SK-N-SH (cell line): Measurements from ENCODE around the gene LMNB1. TPM values are rescaled to one million over a fixed set of nuclear protein-coding genes. Genes with fewer than 3 reads are reported as not detected.

Experiments used
- CTCF ChIA-PET: fragments of 300-600, 350-600 bp; formaldehyde crosslinking; extraction: SDS; loops from one replicate; lab custom pipeline; 2021; lab: Yijun Ruan, JAX
- POLR2A ChIA-PET: fragments of 350-600 bp; sonication (Branson Sonifier 250); formaldehyde crosslinking; extraction: SDS; loops from one replicate; lab custom pipeline; 2020; ENCODE audit warnings: antibody characterized with exemption, inconsistent platforms; lab: Yijun Ruan, JAX
- DNase-seq: peaks from one replicate; pipeline ENCODE4 v3.0.0; 2012
- H2AFZ ChIP-seq: fragments of 200-600 bp; sonication (generic); 2 replicates; pipeline ENCODE4 v1.8.1; 2016; ENCODE audit warnings: antibody characterized with exemption, mild to moderate bottlenecking, low read depth
- H3F3A ChIP-seq: fragments of 200-600 bp; sonication (generic); replicated peaks from 2 replicates; pipeline ENCODE3; 2016; ENCODE audit warnings: antibody characterized with exemption, mild to moderate bottlenecking; ENCODE audit not compliant: insufficient read depth
- H3K27ac ChIP-seq, 2 experiments: fragments of 200-500 bp in 1 of 2; fragments of 200-600 bp in 1 of 2; sonication (Bioruptor generic) in 1 of 2; sonication (generic), shearing (Covaris generic) in 1 of 2; 2 replicates each; pipeline versions ENCODE4 v1.5.1 to v1.6.1; 2014 to 2016; ENCODE audit warnings: low read depth in 2 of 2, inconsistent platforms in 1 of 2, low read length in 1 of 2, mild to moderate bottlenecking in 1 of 2, mixed read lengths in 1 of 2
- H3K27me3 ChIP-seq: fragments of 200-600 bp; sonication (generic), shearing (Covaris generic); 2 replicates; pipeline ENCODE4 v1.6.1; 2016; ENCODE audit warnings: mixed run types; ENCODE audit not compliant: insufficient read depth
- H3K36me3 ChIP-seq, 2 experiments: fragments of 200-500 bp in 1 of 2; fragments of 200-600 bp in 1 of 2; sonication (Bioruptor generic) in 1 of 2; sonication (generic) in 1 of 2; replicated peaks in 1 of 2; 2 replicates each; pipeline versions ENCODE3 to v1.5.1; 2014 to 2016; ENCODE audit warnings: low read length in 1 of 2, mild to moderate bottlenecking in 1 of 2; ENCODE audit not compliant: insufficient read depth in 2 of 2, control insufficient read depth in 1 of 2
- H3K4me1 ChIP-seq, 2 experiments: fragments of 200-500 bp in 1 of 2; fragments of 200-600 bp in 1 of 2; sonication (Bioruptor generic) in 1 of 2; sonication (generic), shearing (Covaris generic) in 1 of 2; 2 replicates each; pipeline versions ENCODE4 v1.5.1 to v1.6.1; 2014 to 2016; ENCODE audit warnings: low read depth in 1 of 2, low read length in 1 of 2, mixed run types in 1 of 2; ENCODE audit not compliant: insufficient read depth in 2 of 2, control insufficient read depth in 1 of 2
- H3K4me2 ChIP-seq: fragments of 200-600 bp; sonication (generic), shearing (Covaris generic); 2 replicates; pipeline ENCODE4 v1.6.1; 2017; ENCODE audit warnings: mixed run types
- H3K4me3 ChIP-seq, 2 experiments: fragments of 200-500 bp in 1 of 2; fragments of 200-600 bp in 1 of 2; sonication (Bioruptor generic) in 1 of 2; sonication (generic), shearing (Covaris generic) in 1 of 2; 2 replicates each; pipeline versions ENCODE4 v1.5.1 to v1.8.1; 2014 to 2016; ENCODE audit warnings: low read depth in 2 of 2, inconsistent platforms in 1 of 2, low read length in 1 of 2, mild to moderate bottlenecking in 1 of 2, mixed read lengths in 1 of 2, moderate library complexity in 1 of 2
- H3K79me2 ChIP-seq: fragments of 200-600 bp; sonication (generic); 2 replicates; pipeline ENCODE4 v1.8.1; 2017; ENCODE audit warnings: mild to moderate bottlenecking; ENCODE audit not compliant: insufficient read depth
- H3K9ac ChIP-seq: fragments of 200-600 bp; sonication (generic); 2 replicates; pipeline ENCODE4 v1.6.1; 2017; ENCODE audit warnings: mixed run types
- H3K9me2 ChIP-seq: fragments of 200-600 bp; sonication (generic); 2 replicates; pipeline ENCODE4 v1.6.1; 2017; ENCODE audit warnings: mixed run types
- H3K9me3 ChIP-seq: fragments of 200-600 bp; sonication (generic); 2 replicates; pipeline ENCODE4 v1.6.1; 2017; ENCODE audit warnings: mixed run types, mild to moderate bottlenecking, moderate library complexity
- H4K20me1 ChIP-seq: fragments of 200-600 bp; sonication (generic); 2 replicates; pipeline ENCODE4 v1.6.1; 2017; ENCODE audit warnings: mild to moderate bottlenecking, mixed run types; ENCODE audit not compliant: insufficient read depth
- CHD2 ChIP-seq: fragments of 150-350 bp; IDR thresholded peaks from 2 replicates; pipeline ENCODE4 v1.6.1; 2018; ENCODE audit warnings: low read length; ENCODE audit not compliant: partially characterized antibody
- CTCF ChIP-seq: fragments of 200-600 bp; sonication (generic); IDR thresholded peaks from 2 replicates; pipeline ENCODE4 v1.6.1; 2017; ENCODE audit warnings: antibody characterized with exemption, mild to moderate bottlenecking, moderate library complexity
- EP300 ChIP-seq, 2 experiments: IDR thresholded peaks; 2 replicates each; pipeline versions ENCODE4 v1.4.0 to v1.6.1; 2012; ENCODE audit warnings: borderline replicate concordance in 1 of 2, low read depth in 1 of 2, low read length in 1 of 2
- EZH2phosphoT487 ChIP-seq: fragments of 200-600 bp; sonication (generic); IDR thresholded peaks from 2 replicates; pipeline ENCODE4 v1.6.1; 2017; ENCODE audit warnings: low read depth, mixed run types, mild to moderate bottlenecking, antibody characterized with exemption, moderate library complexity, borderline replicate concordance
- FOSL2 ChIP-seq: IDR thresholded peaks from 2 replicates; pipeline ENCODE4 v1.4.0; 2012; ENCODE audit warnings: low read depth, mild to moderate bottlenecking, moderate library complexity, borderline replicate concordance
- FOXJ3 ChIP-seq: sonication (generic); formaldehyde crosslinking; IDR thresholded peaks from 2 replicates; pipeline ENCODE4 v1.5.1; 2020; ENCODE audit warnings: mild to moderate bottlenecking, missing genetic modification reagents
- NRF1 ChIP-seq: IDR thresholded peaks from 2 replicates; pipeline ENCODE4 v1.6.1; 2012; ENCODE audit warnings: low read depth, mild to moderate bottlenecking, low read length
- RAD21 ChIP-seq: IDR thresholded peaks from 2 replicates; pipeline ENCODE4 v1.6.1; 2012; ENCODE audit warnings: mild to moderate bottlenecking, low read length
- RCOR1 ChIP-seq: fragments of 150-350 bp; IDR thresholded peaks from 2 replicates; pipeline ENCODE4 v1.6.1; 2017; ENCODE audit warnings: antibody characterized with exemption, low read length
- REST ChIP-seq: IDR thresholded peaks from 2 replicates; pipeline ENCODE4 v1.6.1; 2012; ENCODE audit warnings: mild to moderate bottlenecking, low read depth, low read length, moderate library complexity
- RXRA ChIP-seq: IDR thresholded peaks from 2 replicates; pipeline ENCODE4 v1.4.0; 2012; ENCODE audit warnings: low read depth, mild to moderate bottlenecking, borderline replicate concordance
- TAF1 ChIP-seq: IDR thresholded peaks from 2 replicates; pipeline ENCODE4 v1.6.1; 2012; ENCODE audit warnings: low read depth, mild to moderate bottlenecking, low read length, moderate library complexity, borderline replicate concordance
- TEAD4 ChIP-seq: IDR thresholded peaks from 2 replicates; pipeline ENCODE4 v1.4.0; 2012; ENCODE audit warnings: mild to moderate bottlenecking, borderline replicate concordance; ENCODE audit not compliant: insufficient read depth
- USF1 ChIP-seq: IDR thresholded peaks from 2 replicates; pipeline ENCODE4 v1.4.0; 2012; ENCODE audit warnings: low read depth, borderline replicate concordance
- ZBTB33 ChIP-seq: IDR thresholded peaks from 2 replicates; pipeline ENCODE4 v1.4.0; 2012; ENCODE audit warnings: low read depth, borderline replicate concordance
- WGBS: methylation state at CpG from one replicate; pipeline ENCODE4 v1.1.6; 2017; ENCODE audit warnings: low lambda C conversion rate; 5-methylcytosine and 5-hydroxymethylcytosine counted together
- polyA plus RNA-seq, 3 experiments: library from polyadenylated mRNA; depleted of rRNA; stranded (reverse); fragments of >200 nt; gene quantifications; 2 replicates each; pipeline ENCODE4 v1.2.3, GENCODE V29; 2012

LMNB1 gene
- polyA plus RNA-seq, 1 of the 3 experiments (the other 2 are of a cell fraction), result 34.9 TPM

- Histone ChIP-seq H3K9ac (no peak overlapping the region), H3K9me2 (no peaks in the 10 kb centered on the region), H3K79me2 (no peaks in the 10 kb centered on the region), H3K9me3 (no peaks in the 10 kb centered on the region), H4K20me1 (no peaks in the 10 kb centered on the region), H3F3A (no peaks in the 10 kb centered on the region), H3K36me3 (no peaks in the 10 kb centered on the region), H3K4me3 (no peak overlapping the region), H3K27ac (no peak overlapping the region; a peak in 1 of 4 replicates), H2AFZ (no peak overlapping the region), H3K4me1 (peaks cover 0 to 6% of the 10 kb centered on the region in 2 experiments; a peak in 1 of 4 replicates)
- POLR2A ChIA-PET, result no interaction called here
- WGBS, result 97% methylated on average over 12 of the region's 13 CpGs
- CTCF ChIA-PET, result no interaction called here
- DNase-seq, result no peak
- TF ChIP-seq USF1, result no peak
- no peak for TF ChIP-seq NRF1
- TF ChIP-seq TAF1, result no peak
- TF ChIP-seq CTCF, result no peak
- TF ChIP-seq RAD21, result no peak
- no peak for TF ChIP-seq ZBTB33
- TF ChIP-seq CHD2, result no peak
- no peak for TF ChIP-seq RCOR1
- TF ChIP-seq EZH2phosphoT487, result no peak
- TF ChIP-seq RXRA, result no peak
- no peak for TF ChIP-seq EP300 (IDR thresholded peaks at IDR 0.05; ENCODE audit: borderline replicate concordance in 1 of 2, low read depth in 1 of 2, low read length in 1 of 2)
- no peak for TF ChIP-seq TEAD4
- no peak for TF ChIP-seq FOSL2
- no peak for TF ChIP-seq REST
- TF ChIP-seq FOXJ3 (CRISPR knock-in tag), result no peak
- TF ChIP-seq, all 33 proteins: peak for 0
- Histone ChIP-seq H3K4me2 (no peak overlapping the region), H3K27me3 (no peaks in the 10 kb centered on the region)
Measured at GRCh38 chr5:126857472-126858410, 80.8 kb downstream of the LMNB1 start.
